Measurements from ENCODE around the gene GCK.

GCK gene

DNA sequence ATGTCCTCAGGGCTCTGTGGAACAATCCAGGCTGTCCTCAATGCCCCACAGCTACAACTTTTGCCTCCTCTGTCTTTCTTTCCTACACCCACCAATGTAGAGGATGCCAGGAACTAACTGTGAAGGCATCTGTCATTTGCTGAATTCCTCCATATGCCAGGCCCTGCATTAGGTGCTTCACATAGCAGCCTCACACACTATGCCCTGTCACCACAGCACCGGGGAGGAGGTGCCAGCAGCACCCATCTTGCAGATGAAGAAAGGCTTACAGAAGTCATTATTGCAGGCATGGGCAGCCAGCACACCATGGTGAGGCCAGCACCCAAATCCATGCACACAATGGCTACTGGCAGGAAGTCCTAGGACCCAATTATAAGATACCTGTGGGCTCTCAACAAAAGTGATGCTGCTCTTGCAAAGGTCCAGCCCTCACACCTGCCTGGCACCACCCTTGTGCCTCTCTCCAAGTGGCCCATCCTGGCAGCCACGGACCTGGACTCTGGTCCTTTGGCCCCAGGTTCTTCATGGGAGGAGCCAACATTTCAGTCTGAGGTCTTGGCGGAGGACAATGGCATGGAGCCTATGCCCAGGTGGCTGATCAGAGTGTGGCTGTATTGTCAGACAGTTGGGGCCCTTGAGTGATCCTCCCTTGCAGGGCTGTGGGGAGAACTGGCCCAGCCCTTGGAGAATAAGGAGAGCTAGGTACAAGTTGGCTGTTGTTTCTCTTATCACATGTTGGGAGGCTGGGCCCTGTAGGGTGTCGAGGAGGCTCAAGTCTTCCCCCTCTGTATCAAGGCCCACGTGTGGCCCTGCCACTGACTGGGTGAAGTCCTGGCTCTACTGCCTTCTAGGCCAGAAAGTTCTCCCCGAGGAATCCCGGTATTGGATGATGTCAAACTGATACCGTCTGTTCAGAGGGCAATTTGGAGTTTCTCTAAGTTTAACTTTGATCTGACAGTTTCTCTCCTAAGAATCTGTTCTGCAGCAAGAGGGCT is 33.8 kb downstream of the GCK start:
- DNase-seq (ENCODE audit: low read depth), result no peak

DNA sequence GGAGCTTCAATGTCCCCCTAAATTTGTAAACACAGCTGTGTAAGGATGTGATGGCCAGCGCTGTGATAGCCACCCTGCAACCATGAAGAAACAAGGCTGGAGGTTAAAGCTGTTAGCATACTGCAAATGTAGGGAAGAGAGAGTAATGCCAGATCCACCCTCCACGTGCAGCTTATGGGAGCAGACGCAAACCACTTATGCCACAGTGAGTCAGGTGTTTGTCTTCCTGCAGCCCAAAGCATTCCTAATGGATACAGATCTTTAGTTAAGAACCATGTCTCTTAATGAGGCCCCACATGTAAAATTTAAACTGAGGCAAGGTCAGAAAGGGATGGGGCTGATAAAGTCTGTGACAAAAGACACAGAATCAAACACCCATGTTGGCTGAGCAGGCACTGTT is 34.5 kb downstream of the GCK start:
- DNase-seq (ENCODE audit: low read depth), result no peak

GRCh38 chr7:44153948-44154335 is 35.3 kb downstream of the GCK start:
- DNase-seq (ENCODE audit: low read depth), result no peak

- no peak for DNase-seq (ENCODE audit: low read depth)
These were observed 36.0 kb downstream of the GCK start for GRCh38 chr7:44152971-44153947.

- no peak for DNase-seq (ENCODE audit: low read depth)
These were observed 37.3 kb downstream of the GCK start for GRCh38 chr7:44151956-44152355.

DNA sequence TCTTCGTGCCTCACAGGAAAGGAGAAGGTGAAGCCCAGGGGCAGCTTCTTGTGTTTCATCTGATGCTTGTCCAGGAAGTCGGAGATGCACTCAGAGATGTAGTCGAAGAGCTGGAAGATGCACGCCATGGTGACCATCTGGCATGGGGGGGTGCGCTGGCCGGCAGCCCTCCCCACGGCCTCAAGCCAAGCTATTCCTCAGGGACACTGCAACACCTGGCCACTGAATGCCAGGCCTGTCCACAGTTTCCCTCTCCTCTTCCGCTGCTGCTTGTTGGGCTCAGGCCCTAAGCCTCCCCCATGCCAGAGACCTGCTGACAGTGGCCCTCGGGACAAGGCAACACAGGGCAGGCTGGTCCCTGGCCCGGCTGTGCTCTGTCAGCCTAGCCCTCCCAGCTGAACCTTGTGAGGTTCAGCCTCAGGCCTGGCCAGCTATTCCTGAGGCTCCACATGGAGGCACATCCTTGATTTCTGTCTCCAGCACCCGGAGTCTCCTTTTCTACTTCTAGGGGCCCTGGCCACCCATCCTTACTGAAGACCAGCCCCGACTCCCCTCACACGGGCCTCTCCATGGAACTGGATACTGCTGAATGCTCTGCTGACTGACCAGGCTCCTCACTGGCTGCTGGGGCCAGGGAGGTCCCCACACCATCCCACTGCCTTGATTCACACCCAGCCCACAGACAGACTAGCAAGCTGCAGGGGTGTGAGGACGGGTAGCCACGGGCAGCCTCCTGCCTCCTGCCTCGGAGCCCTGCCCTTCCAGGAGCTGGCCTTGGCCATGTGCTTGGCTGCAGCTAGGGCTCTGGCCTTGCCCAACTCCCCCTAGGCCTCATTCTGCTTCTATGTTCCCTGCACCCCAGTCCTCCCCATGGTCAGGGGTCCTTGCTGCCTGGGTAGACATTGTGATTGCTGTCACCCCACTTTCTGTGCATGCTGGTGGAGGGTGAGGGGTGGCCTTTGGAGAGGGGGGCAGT is 38.0 kb downstream of the GCK start:
- no peak for DNase-seq (ENCODE audit: low read depth)

- no peak for DNase-seq (ENCODE audit: low read depth)
These were observed 38.8 kb downstream of the GCK start for GRCh38 chr7:44150466-44150832.

GRCh38 chr7:44149571-44150465 is 39.4 kb downstream of the GCK start:
- DNase-seq (ENCODE audit: low read depth), result no peak

DNA sequence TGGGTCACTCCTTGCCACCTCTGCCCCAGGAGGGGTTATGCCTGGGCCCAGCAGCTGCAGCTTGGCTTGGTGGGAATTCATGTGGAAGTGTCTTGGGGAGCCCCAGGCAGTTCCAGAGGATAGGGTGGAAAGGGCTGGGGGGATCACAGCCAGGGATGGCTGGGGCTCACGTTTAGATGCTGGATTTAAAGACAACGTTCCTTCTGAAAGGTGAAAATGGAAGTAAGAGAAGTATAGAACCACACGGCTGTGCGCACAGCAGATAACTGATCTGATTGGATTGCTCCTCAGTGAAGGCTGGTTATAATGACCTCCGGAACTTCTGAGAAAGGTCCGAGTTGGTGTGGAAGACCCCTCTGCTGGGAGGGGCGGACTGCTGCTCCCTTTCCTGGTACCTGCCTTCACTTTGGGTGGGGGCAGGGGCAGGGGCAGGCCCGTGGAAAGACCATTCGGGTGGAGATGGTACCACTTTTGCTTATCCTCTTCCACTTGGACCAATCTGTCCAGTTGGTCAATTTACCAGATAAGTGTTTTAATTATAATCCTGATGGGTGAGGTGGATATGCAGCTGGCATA is 40.2 kb downstream of the GCK start:
- DNase-seq (ENCODE audit: low read depth), result no peak

- no peak for DNase-seq (ENCODE audit: low read depth)
These were observed 41.1 kb downstream of the GCK start for GRCh38 chr7:44148166-44148565.

DNA sequence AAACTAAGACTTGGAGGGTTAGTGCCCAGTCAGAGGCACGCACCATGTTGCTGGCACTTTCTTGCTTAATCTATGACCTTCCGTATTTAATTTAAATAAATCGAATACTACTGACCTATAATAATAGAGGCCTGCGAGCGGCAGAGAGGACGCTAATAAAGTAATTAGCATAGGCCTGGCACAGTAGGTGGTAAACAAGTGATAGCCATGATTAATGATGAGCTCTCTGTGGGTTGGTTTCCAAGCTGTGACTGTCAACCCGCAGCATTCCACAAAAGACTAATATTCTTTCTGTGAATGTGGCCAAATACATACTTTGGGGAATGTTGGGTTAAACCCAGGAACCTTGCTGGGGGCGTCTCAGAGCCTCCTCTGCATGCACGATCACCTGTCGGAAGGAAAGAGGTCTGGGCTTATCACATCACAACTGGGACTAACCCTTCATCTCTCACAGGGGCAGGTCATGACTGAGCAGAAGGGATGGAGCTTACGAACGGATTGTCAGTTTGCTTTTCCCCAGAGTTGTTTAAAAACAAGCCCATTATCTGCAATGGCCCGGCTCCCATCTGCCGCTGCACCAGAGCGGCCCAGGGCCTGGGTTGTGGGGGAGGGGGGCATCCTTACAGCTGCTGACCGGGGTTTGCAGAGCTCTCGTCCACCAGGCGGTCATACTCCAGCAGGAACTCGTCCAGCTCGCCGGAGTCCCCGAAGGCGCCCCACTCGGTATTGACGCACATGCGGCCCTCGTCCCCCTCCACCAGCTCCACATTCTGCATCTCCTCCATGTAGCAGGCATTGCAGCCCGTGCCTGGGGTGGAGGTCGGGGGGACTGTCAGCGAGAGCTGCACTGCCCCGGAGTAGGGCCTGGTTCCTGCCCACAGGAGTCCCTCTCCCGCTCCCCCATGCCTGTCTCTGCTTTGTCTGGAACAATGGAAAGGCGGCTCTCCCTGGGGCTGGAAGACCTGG is 41.9 kb downstream of the GCK start:
- no peak for DNase-seq (ENCODE audit: low read depth)

DNA sequence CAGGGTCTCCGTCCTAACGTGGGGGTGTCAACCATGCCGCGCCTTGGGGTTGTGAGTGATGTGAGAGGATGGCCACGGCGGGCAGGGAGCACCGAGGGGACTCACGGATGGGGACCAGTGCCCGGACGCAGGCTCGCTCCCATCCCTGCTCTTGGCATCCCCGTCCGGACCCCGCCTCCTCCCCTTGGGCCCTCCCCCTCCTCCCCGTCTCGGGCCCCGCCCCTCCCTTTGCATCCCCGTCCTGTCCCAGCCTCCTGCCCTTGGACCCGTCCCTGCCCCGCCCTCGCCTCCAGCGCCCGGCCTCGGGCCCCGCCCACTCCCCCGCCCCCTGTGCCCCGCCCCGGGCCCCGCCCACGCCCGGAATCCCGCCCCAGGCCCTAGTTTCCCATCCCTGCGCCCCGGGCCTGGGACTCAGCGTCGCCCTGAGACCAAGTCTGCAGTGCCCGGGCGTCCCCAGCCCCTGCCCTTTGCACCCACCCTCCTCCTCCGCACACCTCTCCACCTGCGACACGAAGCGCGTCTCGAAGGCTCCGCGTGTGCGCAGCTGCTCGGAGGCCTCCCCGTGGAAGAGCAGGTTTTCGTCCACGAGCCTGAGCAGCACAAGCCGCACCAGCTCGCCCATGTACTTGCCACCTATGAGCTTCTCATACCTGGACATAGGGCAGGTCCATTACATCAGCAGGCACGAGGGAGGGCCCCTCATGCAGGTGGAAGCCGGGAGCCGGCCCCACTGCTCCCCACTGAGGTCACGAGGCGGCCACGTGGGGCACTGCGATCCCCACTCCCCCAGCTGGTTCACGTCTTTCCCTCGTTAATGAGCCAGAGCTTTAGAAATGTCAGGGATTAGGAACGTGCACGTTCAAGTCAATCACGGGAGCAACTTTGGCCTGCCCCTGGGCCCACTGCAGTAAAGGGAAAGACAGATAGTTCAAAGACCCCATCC is 43.0 kb downstream of the GCK start:
- no peak for DNase-seq (ENCODE audit: low read depth)

- DNase-seq (ENCODE audit: low read depth), result no peak
These were observed 43.7 kb downstream of the GCK start for GRCh38 chr7:44145479-44145968.

GRCh38 chr7:44144968-44145478 is 44.2 kb downstream of the GCK start:
- DNase-seq (ENCODE audit: low read depth), result no peak

DNA sequence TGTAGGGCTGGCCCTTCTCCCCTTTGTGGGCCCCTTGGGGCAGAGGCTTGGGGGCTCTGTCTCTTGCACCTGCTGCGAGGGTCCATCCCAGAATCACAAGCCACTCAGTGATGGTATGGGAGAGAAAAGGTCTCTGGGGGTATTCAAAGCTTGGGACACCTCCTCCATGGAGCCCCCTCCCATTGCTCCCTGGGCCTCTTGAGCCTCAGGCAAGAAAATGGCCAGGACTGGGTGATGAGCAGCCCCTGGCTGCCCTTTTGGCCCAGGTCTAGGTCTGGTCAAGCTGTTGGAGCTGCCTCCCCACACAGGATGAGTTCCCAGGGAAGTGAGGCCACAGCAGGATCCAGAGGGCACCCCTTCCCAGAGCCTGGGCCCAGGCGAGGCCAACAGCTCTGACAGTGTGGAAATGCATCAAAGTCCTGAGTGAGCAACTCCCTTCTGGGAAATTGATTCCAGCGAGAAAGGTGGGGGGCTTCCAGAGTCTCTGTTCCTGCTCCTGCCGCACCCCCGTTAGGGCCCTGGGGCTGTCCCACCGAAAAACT is 44.7 kb downstream of the GCK start:
- no peak for DNase-seq (ENCODE audit: low read depth)

- DNase-seq (ENCODE audit: low read depth), result no peak
These were observed 45.5 kb downstream of the GCK start for GRCh38 chr7:44143646-44144250.

DNA sequence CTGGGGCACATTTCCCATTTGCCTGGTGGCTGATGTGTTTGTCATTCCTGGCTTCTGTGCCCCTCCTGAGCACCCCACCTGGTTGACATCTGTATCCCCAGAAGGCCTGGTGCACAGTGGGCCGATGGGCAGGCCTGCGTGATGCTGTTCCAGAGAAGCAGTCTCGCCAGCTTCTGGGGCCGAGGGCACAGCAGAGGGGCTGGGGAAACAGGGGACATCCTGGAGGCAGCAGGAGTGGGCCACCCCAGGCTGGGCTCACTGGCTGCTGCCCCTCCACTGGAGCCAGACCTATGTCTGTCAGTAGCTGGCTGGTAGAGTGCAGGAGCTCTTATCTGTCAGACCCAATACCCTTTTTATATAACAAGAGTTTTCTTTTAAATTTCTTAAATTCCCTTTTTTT is 47.2 kb downstream of the GCK start:
- DNase-seq (ENCODE audit: low read depth), result no peak
